GM21390 (cell line): ENCODE results near the gene TIMM29.

Experiments used
- ATAC-seq: cut with Tn5 transposase; IDR thresholded peaks from one replicate; pipeline ENCODE4 v1.9.1; 2021; ENCODE audit not compliant: unreplicated experiment

Gene TIMM29

DNA sequence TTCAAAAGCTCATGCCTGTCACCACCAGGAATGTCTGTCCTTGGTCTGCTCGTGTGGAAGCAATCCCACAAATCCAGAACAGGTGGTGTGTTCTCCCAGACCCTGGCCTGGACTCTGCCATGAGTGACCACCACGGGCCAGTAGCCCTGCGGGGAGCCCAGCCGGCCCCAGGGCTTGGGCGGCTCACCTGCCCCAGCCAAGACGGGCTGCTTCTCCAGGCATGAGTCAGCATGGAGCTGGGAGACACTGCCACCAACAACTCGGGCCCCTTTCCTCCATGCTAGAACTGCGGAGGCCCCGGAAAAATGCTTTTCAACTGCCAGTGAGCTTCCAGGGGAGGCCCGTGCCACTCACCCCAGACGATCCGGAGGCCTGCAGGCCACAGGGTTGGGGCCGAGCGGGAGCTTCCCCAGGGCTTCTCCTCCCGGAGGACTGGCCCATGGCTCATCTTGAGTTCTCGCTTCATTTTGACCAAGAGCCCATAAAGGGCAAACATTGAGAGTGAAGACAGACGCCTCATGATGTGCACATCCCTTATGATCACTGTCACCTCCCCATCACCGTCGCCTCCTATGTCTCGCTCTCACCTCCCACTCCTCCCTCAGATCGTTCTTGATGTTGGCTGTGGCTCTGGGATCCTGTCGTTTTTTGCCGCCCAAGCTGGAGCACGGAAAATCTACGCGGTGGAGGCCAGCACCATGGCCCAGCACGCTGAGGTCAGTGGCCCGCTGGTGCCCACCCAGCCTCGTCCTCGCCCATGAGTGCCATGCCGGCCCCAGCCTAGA is 16.8 kb upstream of the TIMM29 start:
- no peak for ATAC-seq

DNA sequence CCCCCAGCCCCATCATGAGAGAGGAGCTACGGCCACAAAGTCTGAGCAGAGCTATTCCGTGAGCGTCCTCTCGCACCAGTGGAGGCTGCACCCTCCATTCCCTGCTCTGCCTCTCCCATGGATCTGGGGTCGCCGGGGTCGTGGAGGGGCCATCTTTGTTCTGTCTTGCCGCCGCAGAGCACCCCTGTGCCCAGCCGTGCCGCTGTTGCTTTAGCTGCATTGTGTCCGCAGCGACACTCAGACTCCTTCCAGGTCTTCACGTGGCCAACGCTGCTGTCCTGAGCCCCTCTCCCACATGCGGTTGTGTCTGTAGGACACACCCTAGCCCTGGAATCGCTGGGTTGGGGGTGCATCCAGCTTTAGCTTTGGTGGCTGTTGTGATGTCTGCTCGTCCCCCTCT is 16.0 kb upstream of the TIMM29 start:
- no peak for ATAC-seq

DNA sequence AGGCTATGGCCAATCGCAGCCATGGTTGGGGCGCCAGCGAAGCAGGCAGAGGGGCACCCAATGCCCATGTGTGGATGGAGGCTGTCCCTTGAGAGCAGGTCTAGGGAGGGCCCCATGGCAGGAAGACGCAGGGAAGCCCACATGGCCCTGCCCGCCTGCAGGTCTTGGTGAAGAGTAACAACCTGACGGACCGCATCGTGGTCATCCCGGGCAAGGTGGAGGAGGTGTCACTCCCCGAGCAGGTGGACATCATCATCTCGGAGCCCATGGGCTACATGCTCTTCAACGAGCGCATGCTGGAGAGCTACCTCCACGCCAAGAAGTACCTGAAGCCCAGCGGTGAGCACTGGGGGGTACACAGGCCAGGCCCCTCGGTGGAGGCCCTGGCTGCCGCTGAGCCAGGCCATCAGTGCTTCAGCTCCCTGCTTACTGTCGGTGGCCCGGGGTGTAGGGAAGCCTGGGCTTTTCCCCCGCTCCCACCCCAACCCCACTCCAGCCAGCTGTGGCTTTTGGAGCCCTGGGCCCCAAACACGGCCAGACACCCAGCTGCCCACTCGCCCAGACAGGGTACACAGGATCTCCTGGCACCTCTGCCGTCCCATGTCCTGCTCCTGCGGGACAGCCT is 14.8 kb upstream of the TIMM29 start:
- no peak for ATAC-seq

DNA sequence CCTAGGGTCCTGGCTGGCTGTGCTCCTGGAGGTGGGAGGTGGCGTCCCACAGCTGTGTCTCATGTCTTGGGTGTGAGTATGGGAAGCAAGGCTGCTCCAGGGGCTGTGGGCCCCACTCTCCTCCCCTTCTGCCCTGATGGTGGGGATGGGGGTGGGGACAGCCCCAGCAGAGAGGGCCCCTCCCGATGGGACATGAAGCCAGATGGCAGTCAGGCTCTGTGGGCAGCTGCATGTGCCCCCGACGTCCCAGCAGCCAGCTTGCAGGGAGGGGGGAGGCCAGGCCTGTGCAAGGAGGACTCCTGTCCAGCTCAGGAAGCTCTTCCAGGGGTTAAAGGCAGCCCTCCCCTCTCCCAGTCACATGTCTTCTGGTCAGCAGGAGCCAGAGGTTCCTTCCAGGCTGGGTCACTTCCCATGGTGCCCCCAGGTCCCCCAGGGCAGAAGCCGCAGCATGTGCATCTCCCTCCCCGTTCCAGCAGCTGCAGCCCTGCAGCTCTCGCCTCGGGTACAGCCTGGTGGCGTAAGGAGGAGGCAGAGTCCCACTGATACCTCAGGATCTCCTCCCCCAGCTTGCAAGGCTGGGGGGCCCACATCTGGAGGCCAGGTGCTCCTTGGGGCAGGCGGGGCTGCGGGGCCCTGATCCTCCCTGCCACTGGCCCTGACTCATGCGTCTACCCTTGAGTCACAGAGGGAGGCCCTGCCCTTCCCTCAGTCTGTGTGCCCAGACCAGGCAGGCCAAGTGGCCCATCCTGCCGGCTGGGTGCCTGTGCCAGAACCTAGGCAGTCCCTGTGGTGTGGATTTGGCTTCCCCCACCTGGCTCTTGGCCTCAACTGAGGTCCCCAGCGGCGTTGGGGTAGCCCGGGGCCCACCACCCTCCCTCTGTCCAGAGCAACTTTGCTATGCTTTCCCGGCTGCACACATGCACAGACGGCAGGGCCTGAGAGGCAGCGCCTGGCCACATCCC is 13.2 kb upstream of the TIMM29 start:
- no peak for ATAC-seq

DNA sequence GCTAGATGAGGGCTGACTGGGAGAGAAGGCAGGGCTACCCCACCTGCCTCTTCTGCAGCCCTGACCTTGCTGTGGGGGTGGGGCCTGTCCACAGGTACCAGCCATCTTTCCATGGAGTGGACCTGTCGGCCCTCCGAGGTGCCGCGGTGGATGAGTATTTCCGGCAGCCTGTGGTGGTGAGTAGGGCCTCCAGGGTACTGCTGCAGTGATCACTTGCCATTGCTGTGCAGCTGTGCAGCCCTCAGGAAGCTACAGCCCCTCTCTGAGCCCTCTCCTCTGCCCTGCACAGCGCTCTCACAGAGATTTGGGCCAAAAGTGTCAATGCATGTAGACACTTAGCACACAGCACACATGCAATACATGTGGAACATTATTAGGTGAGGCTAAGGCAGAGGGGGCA is 12.0 kb upstream of the TIMM29 start:
- ATAC-seq, result no peak

DNA sequence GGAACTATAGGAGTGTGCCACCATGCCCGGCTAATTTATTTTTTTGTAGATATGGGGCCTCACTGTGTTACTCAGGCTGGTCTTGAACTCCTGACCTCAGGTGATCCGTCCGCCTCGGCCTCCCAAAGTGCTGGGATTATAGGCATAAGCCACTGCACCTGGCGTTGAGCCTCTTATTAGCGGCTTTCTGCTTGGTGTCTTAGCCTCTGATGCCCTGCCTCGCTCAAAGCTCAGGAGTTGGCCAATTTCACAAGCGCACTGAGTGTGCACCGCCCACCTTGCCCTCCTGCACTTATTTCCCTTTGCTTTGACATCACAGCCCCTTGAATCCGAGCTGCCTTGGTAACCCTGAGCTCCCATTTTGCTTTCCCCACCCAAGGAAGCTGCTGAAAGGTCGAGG is 10.3 kb upstream of the TIMM29 start:
- ATAC-seq, result no peak

DNA sequence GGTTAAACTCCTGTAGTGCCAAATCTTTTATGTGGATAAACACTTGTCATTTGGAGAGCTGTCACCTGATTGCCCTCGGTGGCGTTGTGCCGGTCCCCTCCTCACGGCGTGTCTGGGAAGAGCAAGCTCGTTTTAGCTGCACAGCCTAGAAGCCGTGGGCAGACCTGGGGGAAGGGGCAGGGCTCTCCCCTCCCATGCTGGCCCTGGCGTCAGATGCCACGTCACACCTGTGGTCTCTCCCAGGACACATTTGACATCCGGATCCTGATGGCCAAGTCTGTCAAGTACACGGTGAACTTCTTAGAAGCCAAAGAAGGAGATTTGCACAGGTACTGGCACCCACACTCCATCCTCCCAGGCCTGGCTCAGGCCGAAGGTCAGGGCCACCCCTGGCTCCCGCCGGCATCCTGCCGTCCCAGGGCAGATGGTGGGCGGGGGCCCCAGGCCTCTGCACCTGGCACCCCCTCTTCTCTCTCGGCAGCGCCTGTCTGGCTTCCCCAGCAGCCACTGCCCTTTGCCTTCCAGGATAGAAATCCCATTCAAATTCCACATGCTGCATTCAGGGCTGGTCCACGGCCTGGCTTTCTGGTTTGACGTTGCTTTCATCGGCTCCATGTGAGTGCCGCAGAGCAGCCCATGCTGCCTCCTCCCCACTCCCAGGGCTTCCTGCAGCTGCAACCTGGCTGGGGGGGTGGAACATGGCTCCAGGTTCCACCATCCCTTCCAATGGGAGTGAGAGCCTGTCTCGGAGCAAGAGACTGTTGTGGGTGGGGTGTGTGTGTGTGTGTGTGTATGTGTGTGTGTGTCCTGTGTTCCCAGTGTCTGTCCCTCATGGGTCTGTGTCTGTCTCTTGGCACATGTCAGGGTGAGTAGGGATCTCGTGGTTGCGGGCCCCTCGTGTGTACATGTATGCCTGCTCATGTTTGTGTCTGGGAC is 9.0 kb upstream of the TIMM29 start:
- ATAC-seq, result no peak

DNA sequence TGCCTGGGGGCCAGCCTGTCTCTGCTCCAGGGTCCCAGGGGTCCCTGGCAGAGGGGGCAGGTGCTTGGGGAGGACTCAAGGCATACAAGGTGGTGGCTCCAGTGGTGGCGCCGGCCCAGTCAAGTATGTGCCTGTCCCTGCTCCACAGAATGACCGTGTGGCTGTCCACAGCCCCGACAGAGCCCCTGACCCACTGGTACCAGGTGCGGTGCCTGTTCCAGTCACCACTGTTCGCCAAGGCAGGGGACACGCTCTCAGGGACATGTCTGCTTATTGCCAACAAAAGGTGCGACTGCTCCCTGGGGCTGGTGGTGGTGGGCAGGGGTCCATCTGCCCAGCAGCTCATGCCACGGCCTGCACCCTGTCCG is 8.3 kb upstream of the TIMM29 start:
- no peak for ATAC-seq

DNA sequence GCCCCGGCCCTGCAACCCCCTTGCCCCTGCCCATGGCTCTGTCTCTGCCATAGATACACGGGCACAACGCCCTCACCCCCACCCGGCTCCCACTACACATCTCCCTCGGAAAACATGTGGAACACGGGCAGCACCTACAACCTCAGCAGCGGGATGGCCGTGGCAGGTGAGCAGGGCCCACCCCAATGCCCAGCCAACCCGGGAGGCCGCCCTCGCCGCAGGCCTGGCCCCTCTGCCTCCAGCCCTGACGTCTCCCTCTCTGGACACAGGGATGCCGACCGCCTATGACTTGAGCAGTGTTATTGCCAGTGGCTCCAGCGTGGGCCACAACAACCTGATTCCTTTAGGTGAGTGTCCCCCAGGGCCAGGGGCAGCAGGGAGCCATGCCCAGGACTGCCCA is 7.8 kb upstream of the TIMM29 start:
- no peak for ATAC-seq

DNA sequence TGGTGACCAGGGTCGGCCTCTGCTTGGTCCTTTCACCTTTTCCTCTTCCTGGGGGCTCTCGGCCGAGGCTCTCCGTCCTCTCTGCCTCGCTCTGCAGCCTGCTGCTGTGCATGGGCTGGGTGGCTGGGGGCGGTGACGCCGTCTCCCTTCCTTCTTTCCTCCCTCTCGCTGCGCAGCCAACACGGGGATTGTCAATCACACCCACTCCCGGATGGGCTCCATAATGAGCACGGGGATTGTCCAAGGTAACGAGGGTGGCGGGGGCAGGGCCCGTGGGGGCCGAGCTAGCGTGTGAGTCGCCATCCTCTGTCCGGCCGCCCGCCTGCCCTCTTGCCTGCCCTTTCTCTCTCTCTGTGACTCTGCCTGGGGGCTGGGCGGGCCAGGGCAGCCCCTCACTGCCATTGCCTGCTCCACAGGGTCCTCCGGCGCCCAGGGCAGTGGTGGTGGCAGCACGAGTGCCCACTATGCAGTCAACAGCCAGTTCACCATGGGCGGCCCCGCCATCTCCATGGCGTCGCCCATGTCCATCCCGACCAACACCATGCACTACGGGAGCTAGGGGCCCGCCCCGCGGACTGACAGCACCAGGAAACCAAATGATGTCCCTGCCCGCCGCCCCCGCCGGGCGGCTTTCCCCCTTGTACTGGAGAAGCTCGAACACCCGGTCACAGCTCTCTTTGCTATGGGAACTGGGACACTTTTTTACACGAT is 7.3 kb upstream of the TIMM29 start:
- no peak for ATAC-seq

DNA sequence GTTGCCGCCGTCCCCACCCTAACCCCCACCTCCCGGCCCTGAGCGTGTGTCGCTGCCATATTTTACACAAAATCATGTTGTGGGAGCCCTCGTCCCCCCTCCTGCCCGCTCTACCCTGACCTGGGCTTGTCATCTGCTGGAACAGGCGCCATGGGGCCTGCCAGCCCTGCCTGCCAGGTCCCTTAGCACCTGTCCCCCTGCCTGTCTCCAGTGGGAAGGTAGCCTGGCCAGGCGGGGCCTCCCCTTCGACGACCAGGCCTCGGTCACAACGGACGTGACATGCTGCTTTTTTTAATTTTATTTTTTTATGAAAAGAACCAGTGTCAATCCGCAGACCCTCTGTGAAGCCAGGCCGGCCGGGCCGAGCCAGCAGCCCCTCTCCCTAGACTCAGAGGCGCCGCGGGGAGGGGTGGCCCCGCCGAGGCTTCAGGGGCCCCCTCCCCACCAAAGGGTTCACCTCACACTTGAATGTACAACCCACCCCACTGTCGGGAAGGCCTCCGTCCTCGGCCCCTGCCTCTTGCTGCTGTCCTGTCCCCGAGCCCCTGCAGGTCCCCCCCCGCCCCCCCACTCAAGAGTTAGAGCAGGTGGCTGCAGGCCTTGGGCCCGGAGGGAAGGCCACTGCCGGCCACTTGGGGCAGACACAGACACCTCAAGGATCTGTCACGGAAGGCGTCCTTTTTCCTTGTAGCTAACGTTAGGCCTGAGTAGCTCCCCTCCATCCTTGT is 6.5 kb upstream of the TIMM29 start:
- ATAC-seq, result no peak

DNA sequence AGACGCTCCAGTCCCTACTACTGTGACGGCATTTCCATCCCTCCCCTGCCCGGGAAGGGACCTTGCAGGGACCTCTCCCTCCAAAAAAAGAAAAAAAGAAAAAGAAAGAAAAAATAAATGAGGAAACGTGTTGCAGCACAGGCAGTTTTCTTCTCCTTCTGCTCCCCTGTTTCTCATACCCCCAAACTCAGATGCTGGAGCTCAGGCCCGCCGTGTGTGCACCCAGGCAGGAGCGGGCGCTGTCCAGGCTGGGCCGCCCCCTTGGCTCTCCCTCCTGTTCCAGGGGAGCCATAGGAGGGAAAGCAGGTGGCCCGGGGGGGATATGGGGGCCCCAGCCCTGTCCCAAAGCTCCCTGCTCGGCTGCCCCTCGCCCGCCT is 6.0 kb upstream of the TIMM29 start:
- ATAC-seq, result no peak

DNA sequence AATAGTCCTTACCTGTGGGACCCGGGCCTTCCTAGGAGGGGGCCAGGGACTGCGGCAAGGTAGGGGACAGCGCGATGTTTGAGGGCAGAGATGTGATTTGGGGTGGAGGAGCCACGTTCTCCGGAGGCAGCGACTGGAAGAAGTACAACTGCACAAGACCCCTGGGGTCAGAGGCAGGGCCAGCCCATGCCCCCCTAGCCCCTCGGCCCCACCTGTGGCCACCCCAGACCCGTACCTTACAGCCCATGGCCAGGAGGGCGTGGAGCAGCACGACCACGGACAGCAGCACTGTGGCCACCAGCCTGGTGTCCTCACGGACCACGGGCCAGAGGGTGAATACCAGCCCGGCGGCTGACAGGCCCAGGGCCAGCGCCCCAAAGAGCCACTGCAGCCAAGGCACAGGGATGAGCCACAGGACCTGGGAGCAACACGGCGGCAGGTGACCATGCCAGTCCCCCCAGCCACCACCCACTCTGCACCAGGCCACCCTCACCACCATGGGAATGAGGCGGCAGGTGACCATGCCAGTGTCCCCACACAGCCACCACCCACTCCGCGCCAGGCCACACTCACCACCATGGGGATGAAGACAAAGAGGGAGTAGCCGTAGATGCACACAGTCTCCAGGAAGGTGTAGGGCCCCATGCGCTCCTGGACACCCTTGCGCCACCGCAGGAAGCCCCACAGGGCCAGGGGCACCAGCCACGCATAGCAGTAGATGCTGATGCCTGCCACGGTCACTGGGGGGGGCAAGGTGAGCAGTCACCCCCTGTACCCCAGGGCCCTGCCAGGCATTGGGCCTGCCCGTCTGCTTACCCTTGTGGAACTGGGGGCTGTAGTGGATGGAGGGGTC is 5.1 kb upstream of the TIMM29 start:
- ATAC-seq, result no peak

DNA sequence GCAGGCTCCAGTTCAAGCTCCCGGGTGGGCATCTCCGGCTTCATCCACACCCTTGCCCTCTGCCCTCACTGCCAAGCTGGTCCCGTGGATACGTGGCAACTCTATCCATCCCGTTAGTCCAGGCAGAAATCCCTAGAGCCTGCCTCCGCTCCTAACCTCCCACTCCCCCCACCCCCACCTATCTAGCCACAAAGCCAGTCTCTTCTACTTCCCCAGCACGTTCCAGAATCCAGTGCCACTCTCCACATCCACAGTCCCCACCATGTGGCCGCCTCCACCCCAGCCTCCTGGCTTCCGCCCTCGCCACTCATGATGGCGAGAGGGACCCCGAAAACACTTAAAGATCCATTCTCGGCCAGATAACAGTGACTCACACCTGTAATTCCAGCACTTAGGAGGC is 4.0 kb upstream of the TIMM29 start:
- ATAC-seq, result no peak

DNA sequence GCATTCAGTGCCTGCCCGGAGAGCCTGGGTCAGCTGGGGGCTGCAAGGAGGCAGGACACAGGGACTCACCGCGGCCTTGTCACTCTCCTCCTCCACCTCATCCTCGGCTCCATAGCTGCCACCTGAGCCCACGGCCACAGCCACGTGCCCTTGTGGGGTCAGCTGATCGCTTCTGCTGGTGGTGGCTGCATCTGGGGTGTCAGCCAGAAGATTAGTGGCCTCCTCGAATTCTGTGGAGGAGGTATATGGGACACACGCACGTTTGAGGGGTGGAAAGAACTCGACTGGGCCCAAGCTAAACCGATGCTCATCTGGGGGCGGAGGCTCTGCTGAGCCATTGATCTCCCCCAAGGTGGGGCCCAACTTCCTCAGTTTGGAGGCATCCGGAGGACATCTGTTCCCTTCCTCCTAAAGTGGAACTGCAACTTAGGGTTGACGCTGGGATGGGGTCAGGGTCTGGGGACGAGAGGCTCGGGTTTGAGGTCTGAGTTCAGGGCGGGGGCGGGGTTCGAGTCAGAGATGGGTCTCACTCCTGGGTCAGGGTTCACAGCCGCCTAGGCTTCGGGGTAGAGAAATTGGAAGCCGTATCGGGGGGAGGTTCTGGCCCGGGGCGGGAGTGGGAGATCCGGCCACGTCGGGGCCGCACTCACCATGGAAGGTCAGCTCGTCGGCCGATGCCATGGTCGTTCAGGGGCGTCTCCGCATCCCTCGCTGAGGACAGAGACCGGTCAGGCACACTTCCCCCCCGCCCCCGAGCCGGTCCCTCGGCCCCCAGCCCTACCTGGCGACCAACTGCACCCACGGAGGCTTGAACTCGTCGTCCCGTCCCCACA is 665 bp upstream of the TIMM29 start:
- ATAC-seq, result no peak

DNA sequence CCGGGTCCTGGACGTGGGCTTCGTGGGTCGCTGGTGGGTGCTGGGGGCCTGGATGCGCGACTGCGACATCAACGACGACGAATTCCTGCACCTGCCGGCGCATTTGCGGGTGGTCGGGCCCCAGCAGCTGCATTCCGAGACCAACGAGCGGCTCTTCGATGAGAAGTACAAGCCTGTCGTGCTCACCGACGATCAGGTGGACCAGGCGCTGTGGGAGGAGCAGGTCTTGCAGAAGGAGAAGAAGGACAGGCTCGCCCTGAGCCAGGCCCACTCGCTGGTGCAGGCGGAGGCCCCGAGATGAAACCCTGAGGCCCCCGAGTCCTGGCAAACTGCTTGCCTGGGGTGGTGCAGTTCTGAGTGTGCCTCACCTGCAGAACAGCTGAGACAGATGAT is 787 bp downstream of the TIMM29 start:
- ATAC-seq, result no peak

DNA sequence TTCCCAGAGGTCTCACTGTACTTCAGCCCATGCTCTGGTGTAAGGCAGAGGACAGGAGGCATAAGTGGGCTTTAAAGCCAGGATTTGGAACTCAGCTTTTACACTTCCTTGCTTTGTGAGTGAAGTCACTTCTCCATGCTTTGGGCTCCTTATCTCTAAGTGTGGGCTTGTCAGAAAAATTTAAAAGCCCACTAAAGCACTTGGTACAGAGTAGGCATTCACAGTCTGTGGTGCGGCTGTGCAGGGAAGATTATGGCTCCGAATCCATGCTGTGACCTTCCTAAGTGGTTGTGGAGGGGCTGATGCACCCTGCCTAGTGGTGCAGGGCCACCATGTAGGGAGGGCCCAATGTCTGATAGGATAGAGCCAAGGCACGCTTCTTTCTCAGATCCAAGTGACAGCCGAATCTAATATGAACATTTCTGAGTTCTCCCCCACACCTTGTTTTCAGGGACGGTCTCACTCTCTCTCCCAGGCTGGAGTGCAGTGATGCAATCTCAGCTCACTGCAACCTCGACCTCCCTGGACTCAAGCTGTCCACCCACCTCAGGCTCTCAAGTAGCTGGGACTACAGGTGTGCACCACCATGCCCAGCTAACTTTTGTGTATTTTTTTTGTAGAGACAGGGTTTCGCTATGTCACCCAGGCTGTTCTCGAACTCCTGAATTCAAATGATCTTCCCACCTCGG is 6.9 kb downstream of the TIMM29 start:
- no peak for ATAC-seq
